Prostate gland (tissue), 2 donors: ENCODE measurements around the gene MIOS.

Source experiments
- CTCF ChIP-seq, 4 experiments: fragments of 200-600 bp in 2 of 4; fragments of 450-650 bp in 2 of 4; sonication (generic) in 2 of 4; IDR thresholded peaks; 1 replicate in 3 of 4; 2 replicates in 1 of 4; pipeline ENCODE4 v1.5.1; 2016 to 2019; ENCODE audit warnings: antibody characterized with exemption in 4 of 4, mild to moderate bottlenecking in 2 of 4, moderate library complexity in 2 of 4
- POLR2A ChIP-seq: fragments of 450-650 bp; IDR thresholded peaks from one replicate; pipeline ENCODE4 v1.6.1; 2016; ENCODE audit warnings: antibody characterized with exemption, mild to moderate bottlenecking
- POLR2AphosphoS5 ChIP-seq: sonication (generic); formaldehyde crosslinking; IDR thresholded peaks from one replicate; pipeline ENCODE4 v1.6.1; 2017; ENCODE audit warnings: antibody characterized with exemption

GRCh38 chr7:7554021-7554432, 12.7 kb upstream of the MIOS start:
- no peak for TF ChIP-seq CTCF (IDR thresholded peaks at IDR 0.05)
- no peak for TF ChIP-seq POLR2A
- TF ChIP-seq POLR2AphosphoS5, result no peak
